DND-41 (cell line): ENCODE results near the gene TTC13.

Source experiments
- EZH2 ChIP-seq: IDR thresholded peaks from 3 replicates; pipeline ENCODE4 v1.6.1; 2012; ENCODE audit warnings: borderline replicate concordance, low read depth, mild to moderate bottlenecking, moderate library complexity, low read length, inconsistent platforms; ENCODE audit not compliant: severe bottlenecking
- TF ChIP-seq, protein P1 (sequence below): IDR thresholded peaks from 2 replicates; pipeline ENCODE4 v1.5.1; 2012; ENCODE audit warnings: borderline replicate concordance, low read length, moderate library complexity, mild to moderate bottlenecking; ENCODE audit not compliant: poor library complexity, severe bottlenecking; ENCODE audit errors: extremely low read depth

DNA sequence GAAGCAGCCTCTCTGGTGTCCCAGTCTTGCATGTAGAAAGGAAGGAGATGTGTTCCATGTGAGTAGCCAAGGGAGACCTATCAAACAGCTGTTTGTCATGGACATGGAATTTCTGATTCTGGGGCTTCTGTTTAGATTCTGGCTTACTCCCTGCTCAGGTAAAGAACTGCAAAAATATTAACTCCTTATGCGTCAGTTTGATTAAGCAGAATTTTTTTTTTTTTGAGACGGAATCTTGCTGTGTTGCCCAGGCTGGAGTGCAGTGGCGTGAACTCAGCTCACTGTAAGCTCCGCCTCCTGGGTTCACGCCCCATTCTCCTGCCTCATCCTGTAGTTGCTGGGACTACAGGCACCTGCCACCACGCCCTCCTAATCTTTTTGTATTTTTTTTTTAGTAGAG is 7.0 kb upstream of the TTC13 start:
- TF ChIP-seq, protein P1, sequence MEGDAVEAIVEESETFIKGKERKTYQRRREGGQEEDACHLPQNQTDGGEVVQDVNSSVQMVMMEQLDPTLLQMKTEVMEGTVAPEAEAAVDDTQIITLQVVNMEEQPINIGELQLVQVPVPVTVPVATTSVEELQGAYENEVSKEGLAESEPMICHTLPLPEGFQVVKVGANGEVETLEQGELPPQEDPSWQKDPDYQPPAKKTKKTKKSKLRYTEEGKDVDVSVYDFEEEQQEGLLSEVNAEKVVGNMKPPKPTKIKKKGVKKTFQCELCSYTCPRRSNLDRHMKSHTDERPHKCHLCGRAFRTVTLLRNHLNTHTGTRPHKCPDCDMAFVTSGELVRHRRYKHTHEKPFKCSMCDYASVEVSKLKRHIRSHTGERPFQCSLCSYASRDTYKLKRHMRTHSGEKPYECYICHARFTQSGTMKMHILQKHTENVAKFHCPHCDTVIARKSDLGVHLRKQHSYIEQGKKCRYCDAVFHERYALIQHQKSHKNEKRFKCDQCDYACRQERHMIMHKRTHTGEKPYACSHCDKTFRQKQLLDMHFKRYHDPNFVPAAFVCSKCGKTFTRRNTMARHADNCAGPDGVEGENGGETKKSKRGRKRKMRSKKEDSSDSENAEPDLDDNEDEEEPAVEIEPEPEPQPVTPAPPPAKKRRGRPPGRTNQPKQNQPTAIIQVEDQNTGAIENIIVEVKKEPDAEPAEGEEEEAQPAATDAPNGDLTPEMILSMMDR, result no peak
- TF ChIP-seq EZH2, result no peak
